ENCODE measurements around the gene RNASE2. TPM values are rescaled to one million over a fixed set of nuclear protein-coding genes. Genes with fewer than 3 reads are reported as not detected.

Gene RNASE2
- total and polyA plus RNA-seq, 4 donors: 0.59 to 27.0 (median 4.3) TPM

DNA sequence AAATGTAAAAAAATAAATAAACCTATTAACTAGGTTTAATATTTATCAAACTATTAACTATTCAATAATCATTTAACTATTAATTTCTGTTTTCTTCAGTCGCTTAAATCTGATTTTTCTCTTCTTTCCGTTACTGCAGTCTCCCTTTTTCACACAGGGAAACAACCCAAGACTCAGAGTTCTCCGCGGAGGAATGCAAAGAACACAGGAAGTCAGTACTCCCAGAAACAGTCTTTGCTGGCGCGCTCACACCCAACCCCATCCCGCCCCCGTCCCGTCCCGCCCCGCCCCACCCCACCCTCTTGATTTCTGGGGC, 34.1 kb downstream of the RNASE2 start (continued):
- no peak for TF ChIP-seq RXRA (IDR thresholded peaks at IDR 0.05)
- no peak for TF ChIP-seq TAF1 (conservative IDR thresholded peaks at IDR 0.05)

DNA sequence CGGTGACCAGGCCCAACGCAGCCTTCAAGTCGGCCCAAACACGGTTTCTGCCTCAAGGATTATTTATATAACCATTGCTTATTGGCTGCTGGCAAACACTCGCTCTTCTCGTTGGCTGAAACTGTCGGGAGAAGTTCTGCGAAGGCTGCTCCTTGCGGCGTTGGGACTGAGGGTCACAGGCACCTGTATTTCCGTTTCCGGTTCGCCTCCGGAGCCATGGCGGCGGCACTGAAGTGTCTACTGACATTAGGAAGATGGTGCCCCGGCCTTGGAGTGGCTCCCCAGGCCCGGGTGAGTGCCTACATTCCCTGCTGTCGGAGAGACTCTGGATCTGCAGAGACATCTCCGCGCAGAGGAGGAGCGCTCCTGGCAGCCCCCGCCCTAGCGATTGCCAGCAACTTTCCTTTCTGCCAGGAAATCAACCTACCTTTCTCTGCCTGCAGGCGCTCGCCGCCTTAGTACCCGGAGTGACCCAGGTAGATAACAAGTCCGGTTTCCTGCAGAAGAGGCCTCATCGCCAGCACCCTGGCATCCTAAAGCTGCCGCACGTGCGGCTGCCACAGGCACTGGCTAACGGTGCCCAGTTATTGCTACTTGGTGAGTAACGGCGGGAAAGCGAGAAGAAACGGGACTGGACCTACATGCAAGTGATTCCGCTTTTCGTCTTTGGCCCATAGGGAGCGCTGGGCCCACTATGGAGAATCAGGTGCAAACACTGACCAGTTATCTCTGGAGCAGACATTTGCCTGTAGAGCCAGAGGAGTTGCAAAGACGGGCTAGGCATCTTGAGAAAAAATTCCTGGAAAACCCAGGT, 34.7 kb downstream of the RNASE2 start, which contains the start of gene METTL17:
TSS of gene METTL17 (plus strand) at position 194 of the 814 bp plus-strand sequence. CDS start at position 217, 23 bp downstream.
- H3K9ac ChIP-seq (ENCODE audit: low read depth in 1 of 2, low read length in 2 of 2): peak within 1 kb of the TSS; percentile 76 to 79
- peak within 1 kb of the TSS; percentile 50 to 79 for H3K27ac ChIP-seq (ENCODE audit: low read depth in 1 of 2, low read length in 2 of 2)
- WGBS: under 1% methylated on average over 42 of the region's 42 CpGs

More for the DNA sequence above, 34.7 kb downstream of the RNASE2 start, which contains the start of gene METTL17:
- Histone ChIP-seq H3K4me1 (ENCODE audit: control insufficient read depth in 4 of 4, insufficient read depth in 4 of 4, low read length in 3 of 4) (peaks cover 3 to 18% (median 16%) of the 10 kb centered on the region in 4 donors), H3K4me3 (ENCODE audit: low read depth in 1 of 3, low read length in 3 of 3) (peak within 1 kb of the TSS; percentile 66 to 100 (median 99)), H3K36me3 (ENCODE audit: control insufficient read depth in 4 of 4, insufficient read depth in 3 of 4, low read depth in 1 of 4, low read length in 3 of 4) (peaks cover 5 to 30% (median 25%) of the 10 kb centered on the region in 4 donors), H3K27me3 (ENCODE audit: control insufficient read depth in 4 of 4, insufficient read depth in 4 of 4, low read length in 3 of 4) (no peaks in the 10 kb centered on the region), H3K9me3 (ENCODE audit: control insufficient read depth in 4 of 4, low read length in 3 of 4) (no peaks in the 10 kb centered on the region)
- peak; percentile 81 for DNase-seq (ENCODE audit: low spot score)
- peak; percentile 90 to 96 for TF ChIP-seq GABPA (IDR thresholded peaks at IDR 0.05 in 1 of 2, conservative IDR thresholded peaks at IDR 0.05 in 1 of 2)
- TF ChIP-seq RXRA (IDR thresholded peaks at IDR 0.05): peak; percentile 16 to 39
- no peak for TF ChIP-seq TAF1 (conservative IDR thresholded peaks at IDR 0.05)
- peak; percentile 82 for TF ChIP-seq SP1 (IDR thresholded peaks at IDR 0.05)
- TF ChIP-seq YY1 (IDR thresholded peaks at IDR 0.05): peak; percentile 97
- TF ChIP-seq FOXA1 (IDR thresholded peaks at IDR 0.05): peak; percentile 20
- TF ChIP-seq RAD21 (IDR thresholded peaks at IDR 0.05): peak; percentile 17 to 37
- TF ChIP-seq, protein P1, sequence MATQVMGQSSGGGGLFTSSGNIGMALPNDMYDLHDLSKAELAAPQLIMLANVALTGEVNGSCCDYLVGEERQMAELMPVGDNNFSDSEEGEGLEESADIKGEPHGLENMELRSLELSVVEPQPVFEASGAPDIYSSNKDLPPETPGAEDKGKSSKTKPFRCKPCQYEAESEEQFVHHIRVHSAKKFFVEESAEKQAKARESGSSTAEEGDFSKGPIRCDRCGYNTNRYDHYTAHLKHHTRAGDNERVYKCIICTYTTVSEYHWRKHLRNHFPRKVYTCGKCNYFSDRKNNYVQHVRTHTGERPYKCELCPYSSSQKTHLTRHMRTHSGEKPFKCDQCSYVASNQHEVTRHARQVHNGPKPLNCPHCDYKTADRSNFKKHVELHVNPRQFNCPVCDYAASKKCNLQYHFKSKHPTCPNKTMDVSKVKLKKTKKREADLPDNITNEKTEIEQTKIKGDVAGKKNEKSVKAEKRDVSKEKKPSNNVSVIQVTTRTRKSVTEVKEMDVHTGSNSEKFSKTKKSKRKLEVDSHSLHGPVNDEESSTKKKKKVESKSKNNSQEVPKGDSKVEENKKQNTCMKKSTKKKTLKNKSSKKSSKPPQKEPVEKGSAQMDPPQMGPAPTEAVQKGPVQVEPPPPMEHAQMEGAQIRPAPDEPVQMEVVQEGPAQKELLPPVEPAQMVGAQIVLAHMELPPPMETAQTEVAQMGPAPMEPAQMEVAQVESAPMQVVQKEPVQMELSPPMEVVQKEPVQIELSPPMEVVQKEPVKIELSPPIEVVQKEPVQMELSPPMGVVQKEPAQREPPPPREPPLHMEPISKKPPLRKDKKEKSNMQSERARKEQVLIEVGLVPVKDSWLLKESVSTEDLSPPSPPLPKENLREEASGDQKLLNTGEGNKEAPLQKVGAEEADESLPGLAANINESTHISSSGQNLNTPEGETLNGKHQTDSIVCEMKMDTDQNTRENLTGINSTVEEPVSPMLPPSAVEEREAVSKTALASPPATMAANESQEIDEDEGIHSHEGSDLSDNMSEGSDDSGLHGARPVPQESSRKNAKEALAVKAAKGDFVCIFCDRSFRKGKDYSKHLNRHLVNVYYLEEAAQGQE (IDR thresholded peaks at IDR 0.05): no peak
- TF ChIP-seq, protein P2, sequence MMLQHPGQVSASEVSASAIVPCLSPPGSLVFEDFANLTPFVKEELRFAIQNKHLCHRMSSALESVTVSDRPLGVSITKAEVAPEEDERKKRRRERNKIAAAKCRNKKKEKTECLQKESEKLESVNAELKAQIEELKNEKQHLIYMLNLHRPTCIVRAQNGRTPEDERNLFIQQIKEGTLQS (IDR thresholded peaks at IDR 0.05): no peak
- TF ChIP-seq, protein P3, sequence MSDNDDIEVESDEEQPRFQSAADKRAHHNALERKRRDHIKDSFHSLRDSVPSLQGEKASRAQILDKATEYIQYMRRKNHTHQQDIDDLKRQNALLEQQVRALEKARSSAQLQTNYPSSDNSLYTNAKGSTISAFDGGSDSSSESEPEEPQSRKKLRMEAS (IDR thresholded peaks at IDR 0.05): peak; percentile 58
- TF ChIP-seq HNF4A (conservative IDR thresholded peaks at IDR 0.05): peak; percentile 21 to 37
- TF ChIP-seq, protein P4, sequence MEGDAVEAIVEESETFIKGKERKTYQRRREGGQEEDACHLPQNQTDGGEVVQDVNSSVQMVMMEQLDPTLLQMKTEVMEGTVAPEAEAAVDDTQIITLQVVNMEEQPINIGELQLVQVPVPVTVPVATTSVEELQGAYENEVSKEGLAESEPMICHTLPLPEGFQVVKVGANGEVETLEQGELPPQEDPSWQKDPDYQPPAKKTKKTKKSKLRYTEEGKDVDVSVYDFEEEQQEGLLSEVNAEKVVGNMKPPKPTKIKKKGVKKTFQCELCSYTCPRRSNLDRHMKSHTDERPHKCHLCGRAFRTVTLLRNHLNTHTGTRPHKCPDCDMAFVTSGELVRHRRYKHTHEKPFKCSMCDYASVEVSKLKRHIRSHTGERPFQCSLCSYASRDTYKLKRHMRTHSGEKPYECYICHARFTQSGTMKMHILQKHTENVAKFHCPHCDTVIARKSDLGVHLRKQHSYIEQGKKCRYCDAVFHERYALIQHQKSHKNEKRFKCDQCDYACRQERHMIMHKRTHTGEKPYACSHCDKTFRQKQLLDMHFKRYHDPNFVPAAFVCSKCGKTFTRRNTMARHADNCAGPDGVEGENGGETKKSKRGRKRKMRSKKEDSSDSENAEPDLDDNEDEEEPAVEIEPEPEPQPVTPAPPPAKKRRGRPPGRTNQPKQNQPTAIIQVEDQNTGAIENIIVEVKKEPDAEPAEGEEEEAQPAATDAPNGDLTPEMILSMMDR (IDR thresholded peaks at IDR 0.05; ENCODE audit: low read depth, low read length, missing input control): peak; percentile 11
- peak in 1 of 2 donors; percentile 46 for TF ChIP-seq EGR1 (IDR thresholded peaks at IDR 0.05; ENCODE audit: low read depth in 2 of 2)
- peak; percentile 63 for TF ChIP-seq NR2F2 (IDR thresholded peaks at IDR 0.05)
- no peak for TF ChIP-seq HNF4G (IDR thresholded peaks at IDR 0.05)
- TF ChIP-seq, protein P5, sequence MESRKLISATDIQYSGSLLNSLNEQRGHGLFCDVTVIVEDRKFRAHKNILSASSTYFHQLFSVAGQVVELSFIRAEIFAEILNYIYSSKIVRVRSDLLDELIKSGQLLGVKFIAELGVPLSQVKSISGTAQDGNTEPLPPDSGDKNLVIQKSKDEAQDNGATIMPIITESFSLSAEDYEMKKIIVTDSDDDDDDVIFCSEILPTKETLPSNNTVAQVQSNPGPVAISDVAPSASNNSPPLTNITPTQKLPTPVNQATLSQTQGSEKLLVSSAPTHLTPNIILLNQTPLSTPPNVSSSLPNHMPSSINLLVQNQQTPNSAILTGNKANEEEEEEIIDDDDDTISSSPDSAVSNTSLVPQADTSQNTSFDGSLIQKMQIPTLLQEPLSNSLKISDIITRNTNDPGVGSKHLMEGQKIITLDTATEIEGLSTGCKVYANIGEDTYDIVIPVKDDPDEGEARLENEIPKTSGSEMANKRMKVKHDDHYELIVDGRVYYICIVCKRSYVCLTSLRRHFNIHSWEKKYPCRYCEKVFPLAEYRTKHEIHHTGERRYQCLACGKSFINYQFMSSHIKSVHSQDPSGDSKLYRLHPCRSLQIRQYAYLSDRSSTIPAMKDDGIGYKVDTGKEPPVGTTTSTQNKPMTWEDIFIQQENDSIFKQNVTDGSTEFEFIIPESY (IDR thresholded peaks at IDR 0.05): peak; percentile 37

Data from liver (tissue), 9 donors.